ENCODE data around the gene FOXP1.

- TF ChIP-seq SUZ12 (IDR thresholded peaks at IDR 0.05) (no peak), ELF4 (IDR thresholded peaks at IDR 0.05) (no peak), FOXA1 (IDR thresholded peaks at IDR 0.05) (no peak), FOXM1 (IDR thresholded peaks at IDR 0.05; ENCODE audit: borderline replicate concordance) (no peak), SP1 (IDR thresholded peaks at IDR 0.05) (no peak), NFRKB (IDR thresholded peaks at IDR 0.05) (no peak), TARDBP (IDR thresholded peaks at IDR 0.05) (no peak), ZNF384 (IDR thresholded peaks at IDR 0.05) (no peak)
Measured at GRCh38 chr3:71060536-71060935, 523.0 kb downstream of the FOXP1 start.

Measured in HEK293T (cell line).